Hematopoietic multipotent progenitor cell (in vitro differentiated cells): ENCODE results near the gene VAV2. TPM values are rescaled to one million over a fixed set of nuclear protein-coding genes. Genes with fewer than 3 reads are reported as not detected.

ENCODE experiments used
- DNase-seq, 3 donors: peaks; one replicate each; pipeline ENCODE4 v3.0.0-alpha.2; 2011 to 2015; ENCODE audit warnings: low read depth in 2 of 3, low spot score in 2 of 3
- total RNA-seq: library from RNA; depleted of rRNA; stranded (reverse); fragments of >200 nt; gene quantifications from one replicate; pipeline ENCODE4 v1.2.3, GENCODE V29; 2012

VAV2 gene
- total RNA-seq, 1 donor = 2.2 TPM

GRCh38 chr9:133953976-133954709 is 38.0 kb downstream of the VAV2 start:
- no peak for DNase-seq

GRCh38 chr9:133953621-133953975 is 38.5 kb downstream of the VAV2 start:
- no peak for DNase-seq

GRCh38 chr9:133952598-133953550 is 39.2 kb downstream of the VAV2 start:
- DNase-seq = no peak

- DNase-seq = no peak
Measured at GRCh38 chr9:133951265-133951664, 40.9 kb downstream of the VAV2 start.

- no peak for DNase-seq
Measured at GRCh38 chr9:133950629-133951111, 41.5 kb downstream of the VAV2 start.

DNA sequence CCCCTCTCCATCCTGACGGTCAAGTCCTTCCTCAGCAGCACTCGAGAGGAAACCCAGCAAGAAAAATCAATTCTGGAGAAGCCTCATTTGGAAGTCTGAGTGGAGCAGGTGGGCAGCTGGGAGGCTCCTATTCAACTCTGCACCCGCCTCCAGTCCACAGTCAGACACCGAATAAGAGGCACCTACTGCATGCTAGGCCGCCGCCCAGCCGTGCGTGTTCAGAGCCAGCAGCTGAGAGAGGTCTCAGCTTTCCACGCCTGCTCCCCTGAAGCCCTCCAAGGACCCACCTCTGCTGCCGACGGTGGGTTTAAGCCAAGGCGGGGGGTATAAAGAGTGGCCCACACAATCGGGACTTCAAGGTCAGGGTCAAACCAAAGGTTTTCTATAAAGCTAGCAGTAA is 41.9 kb downstream of the VAV2 start:
- DNase-seq = no peak

- DNase-seq = no peak
Measured at GRCh38 chr9:133949486-133950061, 42.5 kb downstream of the VAV2 start.

DNA sequence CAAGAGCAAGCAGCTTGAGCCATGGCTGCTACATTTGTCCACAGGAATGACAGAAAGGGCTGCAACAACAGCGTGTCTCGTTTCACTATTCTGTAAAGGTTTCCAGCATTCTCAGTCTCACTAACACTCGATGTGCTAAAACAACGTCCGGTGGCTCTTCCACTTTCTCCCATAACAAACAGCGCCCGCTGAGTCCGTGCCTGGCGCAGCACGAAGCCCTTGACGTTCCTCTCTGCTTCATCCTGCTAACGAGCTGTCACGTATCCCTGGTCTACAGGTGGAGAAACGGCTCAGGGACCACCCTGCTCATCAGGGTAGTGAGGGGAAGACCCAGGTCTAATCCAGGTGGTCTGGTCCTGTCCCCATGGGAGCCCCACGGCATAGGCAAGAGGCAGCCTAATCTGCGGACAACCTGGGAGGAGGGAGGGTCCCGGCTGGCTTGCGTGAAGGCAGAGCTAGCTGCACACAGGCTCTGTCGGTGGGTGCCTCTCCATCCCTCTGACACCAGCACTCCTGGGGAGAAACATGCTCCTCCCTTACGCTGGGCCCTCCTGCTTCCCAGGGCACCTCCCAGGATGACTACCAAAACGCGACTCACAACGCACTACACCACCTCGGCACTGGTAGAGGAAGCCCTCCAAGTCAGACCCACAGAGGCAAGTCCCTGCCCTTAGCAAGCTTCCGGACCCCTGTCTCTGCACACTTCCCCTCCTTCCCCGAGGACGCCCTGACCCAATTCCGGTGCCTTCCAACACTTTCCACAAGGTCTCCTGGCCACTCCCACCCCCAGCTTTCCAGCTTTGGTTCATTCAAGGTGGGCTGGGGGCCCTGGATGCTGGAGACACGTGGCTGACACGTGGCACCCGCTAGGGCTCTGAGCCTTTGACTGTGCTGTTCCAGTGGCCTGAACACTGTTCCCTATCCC is 43.3 kb downstream of the VAV2 start:
- no peak for DNase-seq

DNA sequence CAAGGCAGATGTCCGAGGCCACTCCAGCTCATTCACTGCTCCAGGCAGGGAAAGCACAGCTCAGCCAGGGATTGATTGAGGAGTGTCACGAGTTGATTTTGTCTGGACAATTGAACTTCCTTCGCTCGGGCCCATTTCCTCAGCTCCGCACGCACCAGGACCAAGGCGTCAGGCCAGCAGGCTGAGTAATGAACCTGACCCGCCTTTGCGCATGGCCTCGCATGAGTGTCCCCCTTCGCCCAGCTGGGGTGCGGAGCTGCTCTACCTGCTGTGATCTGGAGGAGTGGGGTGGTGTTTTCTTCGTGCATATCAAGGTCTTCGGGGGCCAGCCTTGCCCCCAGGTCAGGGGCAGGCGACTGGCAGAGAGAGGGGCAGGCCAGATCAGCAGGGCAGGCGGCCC is 44.0 kb downstream of the VAV2 start:
- no peak for DNase-seq

DNA sequence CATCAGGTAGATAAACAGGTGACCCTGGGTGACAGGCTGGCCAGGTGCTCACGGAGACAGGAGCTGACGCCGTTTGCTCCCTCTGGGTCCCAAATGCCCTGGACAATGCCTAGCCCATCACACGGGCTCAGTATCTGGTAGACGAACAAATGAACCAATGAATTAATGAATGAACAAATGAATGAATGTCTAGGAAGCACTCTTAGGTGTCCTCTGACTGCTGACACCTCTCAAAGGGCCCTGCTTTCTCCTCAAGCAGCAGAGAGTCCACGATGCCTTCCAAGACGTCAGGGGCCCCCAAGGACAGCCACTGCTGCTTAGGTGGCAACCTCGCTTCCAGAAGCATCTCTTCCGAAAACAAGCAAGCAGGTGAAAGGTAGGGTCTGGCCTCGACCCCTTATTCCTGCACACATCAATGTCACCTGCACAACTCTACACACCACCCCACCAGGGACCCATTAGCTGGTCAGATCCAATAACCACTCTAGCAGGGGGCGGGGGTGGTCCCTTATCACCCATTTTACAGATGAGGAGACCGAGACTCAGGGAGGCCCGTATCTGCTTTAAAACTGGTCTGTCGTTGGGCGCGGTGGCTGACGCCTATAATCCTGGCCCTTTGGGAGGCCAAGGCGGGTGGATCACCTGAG is 45.2 kb downstream of the VAV2 start:
- DNase-seq = no peak

- DNase-seq = no peak
Measured at GRCh38 chr9:133945977-133946753, 46.0 kb downstream of the VAV2 start.

GRCh38 chr9:133945314-133945975 is 46.7 kb downstream of the VAV2 start:
- no peak for DNase-seq

GRCh38 chr9:133944746-133945135 is 47.4 kb downstream of the VAV2 start:
- no peak for DNase-seq

DNA sequence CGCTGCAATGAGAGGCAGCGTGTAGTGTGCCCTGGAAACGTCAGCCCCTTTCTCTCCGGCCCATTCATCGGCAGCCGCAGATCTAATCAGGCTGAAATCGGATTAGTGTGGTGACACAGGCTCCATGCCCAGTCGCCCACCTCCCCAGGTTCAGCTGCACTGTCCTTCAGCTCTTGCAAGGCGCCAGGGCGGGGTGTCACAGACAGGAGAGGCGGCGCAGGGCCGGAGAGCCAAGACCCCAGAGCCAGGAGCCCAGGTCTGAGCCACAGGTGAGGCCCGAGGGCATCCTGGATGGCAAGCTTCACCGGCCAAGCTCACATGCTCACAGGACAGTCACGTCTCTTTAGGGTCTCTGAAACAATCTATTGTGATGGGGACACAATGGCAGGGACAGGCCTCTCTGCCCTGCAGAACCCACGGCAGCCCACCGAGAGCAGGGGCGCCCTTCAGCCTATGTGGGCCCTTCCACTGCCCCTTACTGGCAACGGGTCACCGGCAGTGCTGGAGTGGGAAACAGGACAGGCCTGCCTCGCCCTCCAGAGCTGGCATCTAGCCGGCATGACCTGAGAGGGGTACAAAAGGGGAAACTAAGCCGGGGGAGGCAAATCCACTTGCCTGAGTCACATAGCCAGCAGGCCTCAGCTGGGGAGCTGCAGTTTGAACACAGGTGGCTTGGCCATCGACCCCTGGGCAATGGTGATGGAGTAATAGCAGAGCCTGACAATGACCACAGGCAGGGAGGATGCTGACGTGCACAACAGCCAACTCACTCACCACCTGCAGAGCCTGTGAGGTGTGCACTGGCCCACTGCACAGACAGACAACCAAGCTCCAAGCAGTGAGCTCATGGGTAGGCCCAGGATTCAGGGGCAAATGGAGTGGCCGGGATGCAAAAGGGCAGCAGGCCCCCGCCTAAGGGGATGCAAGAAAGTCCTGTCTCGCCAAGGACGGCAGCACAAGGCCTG is 48.1 kb downstream of the VAV2 start:
- DNase-seq = no peak

GRCh38 chr9:133943036-133943780 is 48.9 kb downstream of the VAV2 start:
- DNase-seq = no peak

GRCh38 chr9:133942206-133942975 is 49.7 kb downstream of the VAV2 start:
- no peak for DNase-seq
